Astrocyte (in vitro differentiated cells and primary cell): ENCODE measurements around the gene SLC6A16.

Experiments
- EZH2 ChIP-seq: IDR thresholded peaks from 2 replicates; pipeline ENCODE4 v1.6.1; 2012; ENCODE audit warnings: mild to moderate bottlenecking, low read length, inconsistent platforms; ENCODE audit not compliant: insufficient read depth
- TF ChIP-seq, protein P1 (sequence below): IDR thresholded peaks from 2 replicates; pipeline ENCODE4 v1.5.1; 2011; ENCODE audit warnings: low read depth, mild to moderate bottlenecking, inconsistent platforms, low read length, moderate library complexity; ENCODE audit not compliant: insufficient read depth

DNA sequence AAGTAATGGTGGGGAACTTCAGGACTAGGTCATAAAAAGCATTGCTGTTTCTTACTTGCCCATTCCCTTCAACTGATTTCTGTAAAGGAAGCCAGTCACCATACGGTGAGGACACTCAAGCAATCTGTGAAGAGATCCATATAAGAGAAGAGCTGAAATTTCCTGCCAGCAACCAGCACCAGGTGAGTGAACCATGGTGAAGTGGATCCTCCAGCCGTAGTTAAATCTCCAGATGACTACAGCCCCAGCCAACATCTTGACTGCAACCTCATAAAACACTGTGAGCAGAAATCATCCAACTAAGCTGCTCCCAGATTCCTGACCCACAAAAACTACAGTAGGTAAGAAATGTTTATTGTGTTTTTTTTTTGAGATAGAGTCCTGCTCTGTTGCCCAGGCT lies 3.8 kb upstream of the SLC6A16 start:
- TF ChIP-seq, protein P1, sequence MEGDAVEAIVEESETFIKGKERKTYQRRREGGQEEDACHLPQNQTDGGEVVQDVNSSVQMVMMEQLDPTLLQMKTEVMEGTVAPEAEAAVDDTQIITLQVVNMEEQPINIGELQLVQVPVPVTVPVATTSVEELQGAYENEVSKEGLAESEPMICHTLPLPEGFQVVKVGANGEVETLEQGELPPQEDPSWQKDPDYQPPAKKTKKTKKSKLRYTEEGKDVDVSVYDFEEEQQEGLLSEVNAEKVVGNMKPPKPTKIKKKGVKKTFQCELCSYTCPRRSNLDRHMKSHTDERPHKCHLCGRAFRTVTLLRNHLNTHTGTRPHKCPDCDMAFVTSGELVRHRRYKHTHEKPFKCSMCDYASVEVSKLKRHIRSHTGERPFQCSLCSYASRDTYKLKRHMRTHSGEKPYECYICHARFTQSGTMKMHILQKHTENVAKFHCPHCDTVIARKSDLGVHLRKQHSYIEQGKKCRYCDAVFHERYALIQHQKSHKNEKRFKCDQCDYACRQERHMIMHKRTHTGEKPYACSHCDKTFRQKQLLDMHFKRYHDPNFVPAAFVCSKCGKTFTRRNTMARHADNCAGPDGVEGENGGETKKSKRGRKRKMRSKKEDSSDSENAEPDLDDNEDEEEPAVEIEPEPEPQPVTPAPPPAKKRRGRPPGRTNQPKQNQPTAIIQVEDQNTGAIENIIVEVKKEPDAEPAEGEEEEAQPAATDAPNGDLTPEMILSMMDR, result no peak
- no peak for TF ChIP-seq EZH2
